Mononuclear cell (primary cell): ENCODE measurements around the gene SEC14L1. TPM values are rescaled to one million over a fixed set of nuclear protein-coding genes. Genes with fewer than 3 reads are reported as not detected.
A peak's percentile ranks its signal among the peaks of the same experiment; 100 is the strongest.
"Not testable (repeated sequence)": the region's sequence is repeated elsewhere in the genome, so short reads cannot be mapped to it uniquely, and the experiment has no call there.

Experiments used
- H3K27me3 ChIP-seq: 2 replicates; pipeline ENCODE4 v1.6.0; 2011; ENCODE audit warnings: low read length, control low read depth; ENCODE audit not compliant: insufficient read depth
- H3K4me1 ChIP-seq: 2 replicates; pipeline ENCODE4 v1.5.1; 2011; ENCODE audit warnings: mild to moderate bottlenecking, low read length, control low read depth; ENCODE audit not compliant: insufficient read depth
- H3K4me3 ChIP-seq: 2 replicates; pipeline ENCODE4 v1.5.1; 2011; ENCODE audit warnings: mild to moderate bottlenecking, low read length, moderate library complexity
- H3K9me3 ChIP-seq: 2 replicates; pipeline ENCODE4 v1.5.1; 2011; ENCODE audit warnings: low read depth, mild to moderate bottlenecking, control low read depth, low read length
- total RNA-seq: library from RNA; depleted of rRNA; stranded (reverse); fragments of >200 nt; gene quantifications from one replicate; pipeline ENCODE4 v1.2.3, GENCODE V29; 2012

The SEC14L1 gene
- total RNA-seq, 1 donor, result 74.6 TPM

- Histone ChIP-seq H3K9me3 (no peaks in the 10 kb centered on the region), H3K4me1 (peaks cover 11% of the 10 kb centered on the region), H3K27me3 (no peaks in the 10 kb centered on the region), H3K4me3 (peak overlapping the region; percentile 15)
Observed at GRCh38 chr17:77247048-77247541, 106.3 kb downstream of the SEC14L1 start.

GRCh38 chr17:77247609-77248008, 106.8 kb downstream of the SEC14L1 start:
- Histone ChIP-seq H3K4me1 (peaks cover 11% of the 10 kb centered on the region), H3K27me3 (no peaks in the 10 kb centered on the region), H3K9me3 (no peaks in the 10 kb centered on the region), H3K4me3 (no peak overlapping the region)

- Histone ChIP-seq H3K4me1 (peaks cover 11% of the 10 kb centered on the region), H3K9me3 (no peaks in the 10 kb centered on the region), H3K4me3 (no peak overlapping the region), H3K27me3 (no peaks in the 10 kb centered on the region)
Observed at GRCh38 chr17:77248216-77249114, 107.7 kb downstream of the SEC14L1 start.

- Histone ChIP-seq H3K9me3 (no peaks in the 10 kb centered on the region), H3K4me1 (peaks cover 7% of the 10 kb centered on the region), H3K4me3 (no peak overlapping the region), H3K27me3 (no peaks in the 10 kb centered on the region)
Observed at GRCh38 chr17:77251622-77252183, 110.9 kb downstream of the SEC14L1 start.

GRCh38 chr17:77252306-77252705, 111.5 kb downstream of the SEC14L1 start:
- not testable (repeated sequence) for H3K9me3 ChIP-seq, H3K4me3 ChIP-seq, H3K4me1 ChIP-seq, H3K27me3 ChIP-seq

- Histone ChIP-seq H3K4me3 (no peak overlapping the region), H3K27me3 (no peaks in the 10 kb centered on the region), H3K4me1 (no peaks in the 10 kb centered on the region), H3K9me3 (no peaks in the 10 kb centered on the region)
Observed at GRCh38 chr17:77253611-77254051, 112.9 kb downstream of the SEC14L1 start.

GRCh38 chr17:77254951-77255825, 114.4 kb downstream of the SEC14L1 start:
- Histone ChIP-seq H3K9me3 (no peaks in the 10 kb centered on the region), H3K4me1 (no peaks in the 10 kb centered on the region), H3K27me3 (no peaks in the 10 kb centered on the region), H3K4me3 (no peak overlapping the region)

- H3K9me3 ChIP-seq, H3K27me3 ChIP-seq, H3K4me3 ChIP-seq, H3K4me1 ChIP-seq: not testable (repeated sequence)
Observed at GRCh38 chr17:77255970-77256369, 115.2 kb downstream of the SEC14L1 start.

GRCh38 chr17:77256710-77257109, 115.9 kb downstream of the SEC14L1 start:
- peaks cover 4% of the 10 kb centered on the region for H3K4me1 ChIP-seq
- no peaks in the 10 kb centered on the region for H3K9me3 ChIP-seq
- no peaks in the 10 kb centered on the region for H3K27me3 ChIP-seq
- H3K4me3 ChIP-seq, result no peak overlapping the region

- Histone ChIP-seq H3K4me3 (no peak overlapping the region), H3K9me3 (no peaks in the 10 kb centered on the region), H3K4me1 (peaks cover 4% of the 10 kb centered on the region), H3K27me3 (no peaks in the 10 kb centered on the region)
Observed at GRCh38 chr17:77257169-77257568, 116.4 kb downstream of the SEC14L1 start.

GRCh38 chr17:77257596-77258458, 117.1 kb downstream of the SEC14L1 start:
- Histone ChIP-seq H3K27me3 (no peaks in the 10 kb centered on the region), H3K4me1 (peaks cover 4% of the 10 kb centered on the region), H3K9me3 (no peaks in the 10 kb centered on the region)

GRCh38 chr17:77258638-77259037, 117.9 kb downstream of the SEC14L1 start:
- no peaks in the 10 kb centered on the region for H3K9me3 ChIP-seq
- H3K27me3 ChIP-seq, result no peaks in the 10 kb centered on the region
- peaks cover 4% of the 10 kb centered on the region for H3K4me1 ChIP-seq
- H3K4me3 ChIP-seq, result no peak overlapping the region

More at GRCh38 chr17:77257596-77258458, 117.1 kb downstream of the SEC14L1 start:
- H3K4me3 ChIP-seq, result no peak overlapping the region

GRCh38 chr17:77264617-77265230, 124.0 kb downstream of the SEC14L1 start:
- H3K9me3 ChIP-seq, result no peaks in the 10 kb centered on the region
- no peak overlapping the region for H3K4me3 ChIP-seq
- H3K27me3 ChIP-seq, result no peaks in the 10 kb centered on the region
- peaks cover 11% of the 10 kb centered on the region for H3K4me1 ChIP-seq

GRCh38 chr17:77266213-77266612, 125.4 kb downstream of the SEC14L1 start:
- no peaks in the 10 kb centered on the region for H3K27me3 ChIP-seq
- H3K4me1 ChIP-seq, result peaks cover 11% of the 10 kb centered on the region
- H3K4me3 ChIP-seq, result no peak overlapping the region
- H3K9me3 ChIP-seq, result no peaks in the 10 kb centered on the region
